Activated CD8-positive, alpha-beta memory T cell treated with anti-CD3 and anti-CD28 coated beads, Interleukin-2, amount 50 U/mL, for 4 hours (primary cell): ENCODE results near the gene SGMS1.
"Not testable (repeated sequence)": the region's sequence is repeated elsewhere in the genome, so short reads cannot be mapped to it uniquely, and the experiment has no call there.

Source experiments
- DNase-seq: peaks from one replicate; pipeline ENCODE4 v3.0.0-alpha.2; 2020

Gene SGMS1

GRCh38 chr10:50453940-50454339 lies 169.8 kb downstream of the SGMS1 start:
- no peak for DNase-seq

GRCh38 chr10:50452603-50453002 lies 171.2 kb downstream of the SGMS1 start:
- no peak for DNase-seq

- no peak for DNase-seq
Measured at GRCh38 chr10:50447691-50448090, 176.1 kb downstream of the SGMS1 start.

GRCh38 chr10:50445777-50446176 lies 178.0 kb downstream of the SGMS1 start:
- DNase-seq, result not testable (repeated sequence)

- DNase-seq, result no peak
Measured at GRCh38 chr10:50440489-50440888, 183.3 kb downstream of the SGMS1 start.

GRCh38 chr10:50439806-50440205 lies 183.9 kb downstream of the SGMS1 start:
- DNase-seq, result no peak

GRCh38 chr10:50439187-50439586 lies 184.6 kb downstream of the SGMS1 start:
- no peak for DNase-seq

GRCh38 chr10:50438049-50438936 lies 185.5 kb downstream of the SGMS1 start:
- no peak for DNase-seq

- no peak for DNase-seq
Measured at GRCh38 chr10:50437248-50437647, 186.5 kb downstream of the SGMS1 start.

GRCh38 chr10:50436805-50437204 lies 187.0 kb downstream of the SGMS1 start:
- DNase-seq, result no peak

- DNase-seq, result no peak
Measured at GRCh38 chr10:50432211-50433009, 191.3 kb downstream of the SGMS1 start.

- no peak for DNase-seq
Measured at GRCh38 chr10:50431791-50432190, 192.0 kb downstream of the SGMS1 start.

GRCh38 chr10:50431133-50431532 lies 192.6 kb downstream of the SGMS1 start:
- no peak for DNase-seq

GRCh38 chr10:50426485-50426884 lies 197.3 kb downstream of the SGMS1 start:
- no peak for DNase-seq

- DNase-seq, result not testable (repeated sequence)
Measured at GRCh38 chr10:50425215-50425614, 198.5 kb downstream of the SGMS1 start.

- no peak for DNase-seq
Measured at GRCh38 chr10:50423448-50423847, 200.3 kb downstream of the SGMS1 start.

- DNase-seq, result no peak
Measured at GRCh38 chr10:50422259-50422658, 201.5 kb downstream of the SGMS1 start.

GRCh38 chr10:50421026-50421719 lies 202.6 kb downstream of the SGMS1 start:
- DNase-seq, result peak; percentile 16

GRCh38 chr10:50420196-50420595 lies 203.6 kb downstream of the SGMS1 start:
- DNase-seq, result no peak

GRCh38 chr10:50419756-50420155 lies 204.0 kb downstream of the SGMS1 start:
- no peak for DNase-seq

GRCh38 chr10:50419091-50419490 lies 204.7 kb downstream of the SGMS1 start:
- DNase-seq, result no peak

- peak; percentile 24 for DNase-seq
Measured at GRCh38 chr10:50417886-50418830, 205.6 kb downstream of the SGMS1 start.
